Tibial nerve (tissue), 4 donors: ENCODE measurements around the gene RPL7L1.
"Not testable (repeated sequence)": the region's sequence is repeated elsewhere in the genome, so short reads cannot be mapped to it uniquely, and the experiment has no call there.

Experiments
- EP300 ChIP-seq, 2 donors: sonication (generic); formaldehyde crosslinking; IDR thresholded peaks; one replicate each; pipeline ENCODE4 v1.6.1; 2017; ENCODE audit warnings: antibody characterized with exemption in 2 of 2, mild to moderate bottlenecking in 1 of 2
- POLR2A ChIP-seq, 2 donors: fragments of 450-650 bp; IDR thresholded peaks; one replicate each; pipeline ENCODE4 v1.6.1; 2017; ENCODE audit warnings: antibody characterized with exemption in 2 of 2, mild to moderate bottlenecking in 2 of 2, moderate library complexity in 2 of 2
- TF ChIP-seq, protein P1 (sequence below), 5 experiments: fragments of 200-600 bp in 3 of 5; fragments of 450-650 bp in 2 of 5; sonication (generic) in 3 of 5; IDR thresholded peaks; one replicate each; pipeline ENCODE4 v1.5.1; 2016 to 2019; ENCODE audit warnings: antibody characterized with exemption in 5 of 5, mild to moderate bottlenecking in 3 of 5, moderate library complexity in 2 of 5

DNA sequence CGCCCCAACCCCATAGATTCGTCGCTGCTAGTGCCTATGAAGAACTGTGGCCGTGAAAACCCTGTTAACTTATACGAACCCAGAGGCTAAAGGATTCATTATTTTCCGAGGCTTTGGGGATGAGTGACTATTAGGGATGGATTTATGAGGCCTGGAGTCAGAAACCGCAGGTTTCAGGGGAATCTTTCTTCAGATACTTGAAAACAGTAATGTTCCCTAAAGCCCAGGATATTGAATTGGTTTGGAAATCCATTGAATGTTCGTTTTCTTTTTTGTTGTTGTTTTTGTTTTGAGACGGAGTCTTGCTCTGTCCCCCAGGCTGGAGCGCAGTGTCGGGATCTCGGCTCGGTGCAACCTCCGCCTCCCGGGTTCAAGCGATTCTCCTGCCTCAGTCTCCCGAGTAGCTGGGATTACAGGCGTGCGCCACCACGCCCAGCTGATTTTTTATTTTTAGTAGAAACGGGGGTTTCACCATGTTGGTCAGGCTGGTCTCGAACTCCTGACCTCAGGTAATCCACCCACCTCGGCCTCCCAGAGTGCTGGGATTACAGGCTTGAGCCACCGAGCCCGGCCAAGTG is 913 bp downstream of the RPL7L1 start:
- TF ChIP-seq, protein P1, sequence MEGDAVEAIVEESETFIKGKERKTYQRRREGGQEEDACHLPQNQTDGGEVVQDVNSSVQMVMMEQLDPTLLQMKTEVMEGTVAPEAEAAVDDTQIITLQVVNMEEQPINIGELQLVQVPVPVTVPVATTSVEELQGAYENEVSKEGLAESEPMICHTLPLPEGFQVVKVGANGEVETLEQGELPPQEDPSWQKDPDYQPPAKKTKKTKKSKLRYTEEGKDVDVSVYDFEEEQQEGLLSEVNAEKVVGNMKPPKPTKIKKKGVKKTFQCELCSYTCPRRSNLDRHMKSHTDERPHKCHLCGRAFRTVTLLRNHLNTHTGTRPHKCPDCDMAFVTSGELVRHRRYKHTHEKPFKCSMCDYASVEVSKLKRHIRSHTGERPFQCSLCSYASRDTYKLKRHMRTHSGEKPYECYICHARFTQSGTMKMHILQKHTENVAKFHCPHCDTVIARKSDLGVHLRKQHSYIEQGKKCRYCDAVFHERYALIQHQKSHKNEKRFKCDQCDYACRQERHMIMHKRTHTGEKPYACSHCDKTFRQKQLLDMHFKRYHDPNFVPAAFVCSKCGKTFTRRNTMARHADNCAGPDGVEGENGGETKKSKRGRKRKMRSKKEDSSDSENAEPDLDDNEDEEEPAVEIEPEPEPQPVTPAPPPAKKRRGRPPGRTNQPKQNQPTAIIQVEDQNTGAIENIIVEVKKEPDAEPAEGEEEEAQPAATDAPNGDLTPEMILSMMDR (IDR thresholded peaks at IDR 0.05): not testable (repeated sequence)
- TF ChIP-seq POLR2A, EP300 (IDR thresholded peaks at IDR 0.05): not testable (repeated sequence)
